A673 (cell line): Measurements from ENCODE around the gene GPM6B.

ENCODE experiments used
- CTCF ChIP-seq: fragments of 300-800, 200-600 bp; sonication (generic); conservative IDR thresholded peaks from 2 replicates; pipeline ENCODE4 v1.5.1; 2017; ENCODE audit warnings: low read depth, mild to moderate bottlenecking, antibody characterized with exemption, low read length, moderate library complexity, mixed read lengths
- EZH2 ChIP-seq: fragments of 200-600 bp; sonication (generic); IDR thresholded peaks from 2 replicates; pipeline ENCODE4 v1.6.1; 2017; ENCODE audit warnings: borderline replicate concordance, low read depth, mild to moderate bottlenecking, mixed read lengths, antibody characterized with exemption, low read length; ENCODE audit not compliant: poor library complexity, severe bottlenecking

GRCh38 chrX:13808865-13809264 is 8.0 kb downstream of the GPM6B start:
- TF ChIP-seq CTCF: no peak
- no peak for TF ChIP-seq EZH2
